ENCODE results near the gene UBE2G1. TPM values are rescaled to one million over a fixed set of nuclear protein-coding genes. Genes with fewer than 3 reads are reported as not detected.
A peak's percentile ranks its signal among the peaks of the same experiment; 100 is the strongest.

UBE2G1 gene
- total RNA-seq, 1 donor from 2014 or later = 87.8 TPM

DNA sequence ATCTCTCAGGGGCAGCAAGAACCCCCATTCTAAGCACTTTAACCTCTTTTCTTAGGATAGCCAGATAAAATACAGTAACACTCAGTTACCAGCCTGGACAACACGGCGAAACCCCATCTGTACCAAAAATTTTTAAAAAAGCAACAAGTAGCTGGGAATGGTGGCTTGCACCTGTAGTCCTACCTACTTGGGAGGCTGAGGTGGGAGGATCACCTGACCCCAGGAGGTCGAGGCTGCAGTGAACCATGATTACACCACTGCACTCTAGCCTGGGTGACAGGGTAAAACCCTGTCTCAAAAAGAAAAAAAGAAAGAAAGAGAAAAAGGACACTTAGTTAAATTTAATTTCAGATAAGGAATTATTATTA, 28.6 kb upstream of the UBE2G1 start:
- Mint-ChIP-seq H3K36me3 (ENCODE audit: insufficient read depth) (no peaks in the 10 kb centered on the region), H3K4me1 (ENCODE audit: low read depth) (no peaks in the 10 kb centered on the region), H3K27me3 (peaks cover 7% of the 10 kb centered on the region), H3K9me3 (ENCODE audit: low read depth) (no peaks in the 10 kb centered on the region), H3K27ac (no peak overlapping the region), H3K4me3 (ENCODE audit: low read depth) (no peak overlapping the region)
- TF ChIP-seq, protein P1, sequence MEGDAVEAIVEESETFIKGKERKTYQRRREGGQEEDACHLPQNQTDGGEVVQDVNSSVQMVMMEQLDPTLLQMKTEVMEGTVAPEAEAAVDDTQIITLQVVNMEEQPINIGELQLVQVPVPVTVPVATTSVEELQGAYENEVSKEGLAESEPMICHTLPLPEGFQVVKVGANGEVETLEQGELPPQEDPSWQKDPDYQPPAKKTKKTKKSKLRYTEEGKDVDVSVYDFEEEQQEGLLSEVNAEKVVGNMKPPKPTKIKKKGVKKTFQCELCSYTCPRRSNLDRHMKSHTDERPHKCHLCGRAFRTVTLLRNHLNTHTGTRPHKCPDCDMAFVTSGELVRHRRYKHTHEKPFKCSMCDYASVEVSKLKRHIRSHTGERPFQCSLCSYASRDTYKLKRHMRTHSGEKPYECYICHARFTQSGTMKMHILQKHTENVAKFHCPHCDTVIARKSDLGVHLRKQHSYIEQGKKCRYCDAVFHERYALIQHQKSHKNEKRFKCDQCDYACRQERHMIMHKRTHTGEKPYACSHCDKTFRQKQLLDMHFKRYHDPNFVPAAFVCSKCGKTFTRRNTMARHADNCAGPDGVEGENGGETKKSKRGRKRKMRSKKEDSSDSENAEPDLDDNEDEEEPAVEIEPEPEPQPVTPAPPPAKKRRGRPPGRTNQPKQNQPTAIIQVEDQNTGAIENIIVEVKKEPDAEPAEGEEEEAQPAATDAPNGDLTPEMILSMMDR (IDR thresholded peaks at IDR 0.05; ENCODE audit: unreplicated experiment) = no peak
- no peak for DNase-seq (ENCODE audit: low spot score, unreplicated experiment)

DNA sequence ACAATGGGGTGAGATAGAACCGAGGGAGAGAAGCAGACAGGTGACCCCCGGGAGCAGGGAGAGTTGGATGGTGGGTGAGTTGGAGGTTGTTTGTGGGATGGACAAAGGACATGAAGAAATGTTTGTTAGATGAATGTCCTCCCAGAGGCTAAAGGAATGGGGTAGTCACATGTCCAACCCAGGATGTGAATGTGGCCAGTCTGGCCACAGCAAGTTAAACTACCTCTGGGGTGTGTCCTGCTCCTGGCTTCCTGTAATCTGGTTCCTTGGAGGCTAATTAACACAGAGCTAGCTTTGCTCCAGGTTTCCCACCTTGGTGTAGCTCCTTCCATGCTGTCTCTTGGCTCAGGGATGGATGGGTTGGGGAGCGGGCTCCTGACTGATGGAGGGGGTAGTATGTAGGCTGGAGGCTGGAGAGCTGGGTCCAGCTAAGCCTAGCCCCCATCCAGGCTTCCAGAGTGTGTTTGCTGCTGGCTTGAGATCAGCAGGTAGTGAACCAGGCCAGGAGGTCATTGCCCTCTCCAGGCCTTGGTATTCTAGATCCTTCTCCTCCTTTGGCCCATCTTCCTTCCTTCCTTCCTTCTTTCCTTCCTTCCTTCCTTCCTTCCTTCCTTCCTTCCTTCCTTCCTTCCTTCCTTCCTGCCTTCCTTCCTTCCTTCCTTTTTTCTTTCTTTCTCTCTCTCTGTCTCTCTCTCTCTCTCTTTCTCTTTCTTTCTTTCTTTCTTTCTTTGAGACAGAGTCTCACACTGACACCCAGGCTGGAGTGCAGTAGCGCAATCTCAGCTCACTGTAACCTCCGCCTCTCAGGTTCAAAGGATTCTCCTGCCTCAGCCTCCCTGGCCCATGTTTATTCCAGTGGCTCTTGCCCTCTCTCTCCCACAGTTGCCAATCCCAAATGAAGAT, 28.0 kb upstream of the UBE2G1 start:
- no peaks in the 10 kb centered on the region for H3K9me3 Mint-ChIP-seq (ENCODE audit: low read depth)
- no peaks in the 10 kb centered on the region for H3K4me1 Mint-ChIP-seq (ENCODE audit: low read depth)
- DNase-seq (ENCODE audit: low spot score, unreplicated experiment) = no peak
- H3K36me3 Mint-ChIP-seq (ENCODE audit: insufficient read depth) = no peaks in the 10 kb centered on the region
- H3K27me3 Mint-ChIP-seq = peaks cover 7% of the 10 kb centered on the region
- no peak overlapping the region for H3K4me3 Mint-ChIP-seq (ENCODE audit: low read depth)
- TF ChIP-seq, protein P1 (IDR thresholded peaks at IDR 0.05; ENCODE audit: unreplicated experiment) = no peak
- H3K27ac Mint-ChIP-seq = no peak overlapping the region

DNA sequence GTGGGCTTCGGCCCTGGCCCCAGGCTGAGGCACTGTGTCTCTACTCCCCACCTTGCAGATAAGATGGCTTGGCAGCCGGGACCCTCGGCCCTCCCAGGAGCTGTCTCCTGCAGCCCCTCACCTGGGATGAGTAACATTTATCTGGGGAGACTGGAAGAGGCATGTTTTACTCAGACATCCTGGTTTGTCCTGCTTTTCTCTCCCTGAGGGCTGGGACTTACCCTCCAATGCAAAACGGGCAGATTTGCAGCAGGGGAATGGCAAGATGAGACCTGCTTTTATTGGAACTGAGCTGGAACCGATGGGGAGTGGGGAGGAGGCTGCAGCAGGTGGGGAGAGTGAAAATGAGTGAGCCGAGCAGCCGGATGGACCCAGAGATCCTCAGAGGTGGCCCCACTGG, 27.3 kb upstream of the UBE2G1 start:
- Mint-ChIP-seq H3K27me3 (peaks cover 7% of the 10 kb centered on the region), H3K4me1 (ENCODE audit: low read depth) (peaks cover 2% of the 10 kb centered on the region), H3K4me3 (ENCODE audit: low read depth) (no peak overlapping the region), H3K36me3 (ENCODE audit: insufficient read depth) (no peaks in the 10 kb centered on the region), H3K9me3 (ENCODE audit: low read depth) (no peaks in the 10 kb centered on the region), H3K27ac (no peak overlapping the region)
- TF ChIP-seq, protein P1 (IDR thresholded peaks at IDR 0.05; ENCODE audit: unreplicated experiment) = no peak
- DNase-seq (ENCODE audit: low spot score, unreplicated experiment) = no peak

DNA sequence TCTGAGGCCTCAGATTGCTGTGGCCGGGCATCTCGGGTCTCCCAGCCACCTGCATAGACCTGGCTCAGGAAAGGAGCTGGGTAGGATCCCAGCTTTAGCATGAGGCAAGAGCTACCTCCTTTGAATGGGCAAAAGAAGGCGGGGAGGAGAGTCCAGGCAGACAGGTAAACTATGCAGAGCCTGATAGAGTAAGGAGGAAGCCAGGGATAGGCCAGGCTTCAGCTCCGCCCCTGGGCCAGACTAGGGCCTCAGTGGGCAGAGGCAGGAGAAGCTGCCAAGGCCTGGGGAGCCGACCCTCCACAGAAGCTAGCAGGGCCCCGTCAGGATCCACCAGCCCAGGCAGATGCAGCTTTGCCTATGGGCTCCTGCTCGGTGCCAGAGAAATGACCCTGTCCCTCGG, 22.6 kb upstream of the UBE2G1 start:
- Mint-ChIP-seq H3K27me3 (peaks cover 3% of the 10 kb centered on the region), H3K4me1 (ENCODE audit: low read depth) (peaks cover 2% of the 10 kb centered on the region), H3K4me3 (ENCODE audit: low read depth) (no peak overlapping the region), H3K9me3 (ENCODE audit: low read depth) (no peaks in the 10 kb centered on the region), H3K36me3 (ENCODE audit: insufficient read depth) (no peaks in the 10 kb centered on the region), H3K27ac (peak overlapping the region; percentile 52)
- TF ChIP-seq, protein P1 (IDR thresholded peaks at IDR 0.05; ENCODE audit: unreplicated experiment) = no peak
- no peak for DNase-seq (ENCODE audit: low spot score, unreplicated experiment)

DNA sequence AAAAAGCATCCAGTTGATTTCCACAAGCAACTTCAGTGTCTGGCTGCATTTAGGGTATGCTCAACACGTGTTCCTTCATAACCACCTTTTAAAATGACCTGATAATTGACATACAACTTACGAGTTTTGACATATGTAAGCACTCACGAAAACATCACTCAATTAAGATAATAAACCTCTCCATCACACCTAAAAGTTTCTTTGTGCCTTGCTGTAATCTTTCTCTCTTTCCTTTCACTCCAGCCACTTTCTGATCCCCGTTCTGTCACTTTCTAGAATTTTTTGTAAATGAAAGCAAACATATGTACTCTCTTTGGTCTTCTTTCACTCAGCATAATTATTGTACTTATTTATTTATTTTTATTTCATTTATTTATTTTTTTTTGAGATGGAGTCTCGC, 20.7 kb upstream of the UBE2G1 start:
- Mint-ChIP-seq H3K27me3 (no peaks in the 10 kb centered on the region), H3K27ac (no peak overlapping the region), H3K4me1 (ENCODE audit: low read depth) (peaks cover 2% of the 10 kb centered on the region), H3K9me3 (ENCODE audit: low read depth) (no peaks in the 10 kb centered on the region), H3K4me3 (ENCODE audit: low read depth) (no peak overlapping the region), H3K36me3 (ENCODE audit: insufficient read depth) (no peaks in the 10 kb centered on the region)
- TF ChIP-seq, protein P1 (IDR thresholded peaks at IDR 0.05; ENCODE audit: unreplicated experiment) = no peak
- no peak for DNase-seq (ENCODE audit: low spot score, unreplicated experiment)
